H1 (cell line): ENCODE results near the gene ATP6V1A. TPM values are rescaled to one million over a fixed set of nuclear protein-coding genes. Genes with fewer than 3 reads are reported as not detected.

Experiments
- CTCF ChIA-PET: fragments of 300-600 bp; sonication (Branson Sonifier 250); formaldehyde crosslinking; loops from one replicate; lab custom pipeline; 2021; ENCODE audit not compliant: partially characterized antibody; lab: Charles Lee
- POLR2A ChIA-PET: fragments of 300-600 bp; sonication (Branson Sonifier 250); formaldehyde crosslinking; loops from one replicate; lab custom pipeline; 2021; ENCODE audit warnings: inconsistent platforms; ENCODE audit not compliant: partially characterized antibody; lab: Charles Lee
- DNase-seq, 2 experiments: peaks; one replicate each; pipeline versions ENCODE4 v3.0.0 to v3.0.0-alpha.2; 2010 to 2022; ENCODE audit warnings: low spot score in 2 of 2, low read depth in 1 of 2, mixed read lengths in 1 of 2
- FAIRE-seq: peaks from 2 replicates; lab custom pipeline; 2011; peaks lifted over from hg19 to GRCh38; lab: Jason Lieb, UNC
- H2AFZ ChIP-seq: 2 replicates; pipeline ENCODE4 v1.8.1; 2012; ENCODE audit warnings: low read length, inconsistent platforms
- H2AK5ac ChIP-seq: 2 replicates; pipeline ENCODE4 v1.6.1; 2013; ENCODE audit warnings: low read depth, low read length
- H2BK120ac ChIP-seq: replicated peaks from 2 replicates; pipeline ENCODE3; 2013; ENCODE audit warnings: low read depth, low read length, inconsistent platforms
- H2BK12ac ChIP-seq: 2 replicates; pipeline ENCODE4 v1.6.1; 2013; ENCODE audit warnings: low read depth, low read length
- H2BK15ac ChIP-seq: 2 replicates; pipeline ENCODE4 v1.6.1; 2013; ENCODE audit warnings: low read length
- H2BK20ac ChIP-seq: 2 replicates; pipeline ENCODE4 v1.6.1; 2013; ENCODE audit warnings: low read length
- H2BK5ac ChIP-seq: 2 replicates; pipeline ENCODE4 v1.6.1; 2013; ENCODE audit warnings: low read depth, low read length
- H3K14ac ChIP-seq: 2 replicates; pipeline ENCODE4 v1.6.1; 2013; ENCODE audit warnings: inconsistent platforms; ENCODE audit not compliant: insufficient read length
- H3K18ac ChIP-seq: 2 replicates; pipeline ENCODE4 v1.6.1; 2013; ENCODE audit warnings: low read length; ENCODE audit errors: extremely low read depth
- H3K23ac ChIP-seq: 2 replicates; pipeline ENCODE4 v1.6.1; 2013; ENCODE audit warnings: inconsistent platforms; ENCODE audit not compliant: insufficient read length
- H3K23me2 ChIP-seq: 2 replicates; pipeline ENCODE4 v1.6.1; 2013; ENCODE audit warnings: low read depth, low read length
- H3K27ac ChIP-seq: 2 replicates; pipeline ENCODE4 v1.6.1; 2011; ENCODE audit warnings: low read depth, low read length, inconsistent platforms
- H3K27me3 ChIP-seq, 4 experiments: replicated peaks in 1 of 4; 1 replicate in 1 of 4; 2 replicates in 3 of 4; pipeline versions ENCODE4 v1.6.1 to v1.8.1; 2011 to 2013; ENCODE audit warnings: low read length in 3 of 4, mild to moderate bottlenecking in 3 of 4, inconsistent platforms in 2 of 4, mixed read lengths in 2 of 4, moderate library complexity in 1 of 4; ENCODE audit not compliant: control insufficient read depth in 3 of 4, insufficient read depth in 3 of 4; ENCODE audit errors: extremely low read depth in 1 of 4
- H3K36me3 ChIP-seq, 4 experiments: 2 replicates each; pipeline versions ENCODE4 v1.6.1 to v1.8.1; 2011 to 2013; ENCODE audit warnings: mild to moderate bottlenecking in 4 of 4, low read length in 3 of 4, moderate library complexity in 2 of 4, control low read depth in 1 of 4, inconsistent platforms in 1 of 4; ENCODE audit not compliant: insufficient read depth in 4 of 4, control insufficient read depth in 2 of 4
- H3K4ac ChIP-seq: replicated peaks from 2 replicates; pipeline ENCODE3; 2013; ENCODE audit warnings: low read length, low read depth, mixed read lengths, inconsistent platforms; ENCODE audit not compliant: insufficient read length
- H3K4me1 ChIP-seq, 4 experiments: replicated peaks in 1 of 4; 1 replicate in 1 of 4; 2 replicates in 3 of 4; pipeline versions ENCODE4 v1.6.1 to v1.8.1; 2011 to 2013; ENCODE audit warnings: low read length in 3 of 4, inconsistent platforms in 2 of 4, mixed read lengths in 1 of 4; ENCODE audit not compliant: insufficient read depth in 4 of 4, control insufficient read depth in 3 of 4
- H3K4me2 ChIP-seq, 2 experiments: 2 replicates each; pipeline versions ENCODE4 v1.6.1 to v1.8.1; 2011 to 2013; ENCODE audit warnings: low read depth in 2 of 2, low read length in 2 of 2, control low read depth in 1 of 2, inconsistent platforms in 1 of 2, mild to moderate bottlenecking in 1 of 2; ENCODE audit not compliant: insufficient read depth in 1 of 2
- H3K4me3 ChIP-seq, 4 experiments: fragments of 200-600, 300-600 bp in 1 of 4; sonication (generic), shearing (Covaris generic), sonication (Bioruptor Twin) in 1 of 4; 2 replicates each; pipeline versions ENCODE4 v1.5.1 to v1.8.1; 2011 to 2016; ENCODE audit warnings: low read length in 4 of 4, low read depth in 3 of 4, control low read depth in 2 of 4, inconsistent platforms in 2 of 4, mild to moderate bottlenecking in 2 of 4, mixed read lengths in 1 of 4, moderate library complexity in 1 of 4; ENCODE audit not compliant: insufficient read depth in 2 of 4; ENCODE audit errors: extremely low read depth in 1 of 4
- H3K56ac ChIP-seq: replicated peaks from 2 replicates; pipeline ENCODE3; 2013; ENCODE audit warnings: low read depth, mild to moderate bottlenecking, mixed read lengths, low read length, inconsistent platforms; ENCODE audit not compliant: insufficient read length
- H3K79me1 ChIP-seq: 2 replicates; pipeline ENCODE4 v1.6.1; 2013; ENCODE audit warnings: low read depth, low read length, control low read depth
- H3K79me2 ChIP-seq, 2 experiments: 2 replicates each; pipeline versions ENCODE4 v1.6.1 to v1.8.1; 2012 to 2013; ENCODE audit warnings: low read length in 2 of 2, mild to moderate bottlenecking in 2 of 2, inconsistent platforms in 1 of 2; ENCODE audit not compliant: insufficient read depth in 2 of 2, control insufficient read depth in 1 of 2
- H3K9ac ChIP-seq, 4 experiments: replicated peaks in 1 of 4; 1 replicate in 1 of 4; 2 replicates in 3 of 4; pipeline versions ENCODE4 v1.6.1 to v1.8.1; 2011 to 2013; ENCODE audit warnings: low read depth in 3 of 4, low read length in 3 of 4, control low read depth in 2 of 4, mild to moderate bottlenecking in 2 of 4, moderate library complexity in 2 of 4, inconsistent platforms in 1 of 4; ENCODE audit errors: extremely low read depth in 1 of 4
- H3K9me3 ChIP-seq, 2 experiments: 2 replicates each; pipeline versions ENCODE4 v1.6.1 to v1.8.1; 2012 to 2013; ENCODE audit warnings: mild to moderate bottlenecking in 2 of 2, moderate library complexity in 2 of 2, control low read depth in 1 of 2, inconsistent platforms in 1 of 2, low read depth in 1 of 2, low read length in 1 of 2, mixed read lengths in 1 of 2; ENCODE audit not compliant: insufficient read depth in 2 of 2
- H4K20me1 ChIP-seq, 2 experiments: replicated peaks in 1 of 2; 2 replicates each; pipeline versions ENCODE3 to v1.8.1; 2011 to 2013; ENCODE audit warnings: inconsistent platforms in 2 of 2, low read length in 2 of 2, mild to moderate bottlenecking in 1 of 2; ENCODE audit not compliant: insufficient read depth in 2 of 2, control insufficient read depth in 1 of 2
- H4K5ac ChIP-seq: 2 replicates; pipeline ENCODE4 v1.6.1; 2013; ENCODE audit warnings: low read length, low read depth, mixed read lengths, inconsistent platforms; ENCODE audit not compliant: insufficient read length
- H4K8ac ChIP-seq: 2 replicates; pipeline ENCODE4 v1.8.0; 2013; ENCODE audit warnings: mild to moderate bottlenecking, moderate library complexity, low read length, inconsistent platforms; ENCODE audit not compliant: insufficient read depth; ENCODE audit errors: extremely low read depth
- H4K91ac ChIP-seq: replicated peaks from 2 replicates; pipeline ENCODE3; 2013; ENCODE audit warnings: low read length, mixed read lengths, inconsistent platforms; ENCODE audit not compliant: insufficient read length
- ASH2L ChIP-seq: fragments of 200-600, 300-600 bp; sonication (generic); IDR thresholded peaks from one replicate; pipeline ENCODE4 v1.7.1; 2017; ENCODE audit warnings: low read length
- CBX5 ChIP-seq: fragments of 300-800, 300-1000 bp; sonication (generic); IDR thresholded peaks from 2 replicates; pipeline ENCODE4 v1.7.1; 2016; ENCODE audit warnings: antibody characterized with exemption, low read length, low read depth
- CREB1 ChIP-seq: IDR thresholded peaks from 2 replicates; pipeline ENCODE4 v1.6.1; 2012; ENCODE audit warnings: inconsistent platforms
- CTBP2 ChIP-seq: IDR thresholded peaks from 2 replicates; pipeline ENCODE4 v1.7.0; 2011; ENCODE audit warnings: borderline replicate concordance, mild to moderate bottlenecking, moderate library complexity, mixed read lengths, low read length; ENCODE audit not compliant: insufficient read depth, insufficient read length
- EGR1 ChIP-seq: IDR thresholded peaks from 2 replicates; pipeline ENCODE4 v1.6.1; 2011; ENCODE audit warnings: low read depth, low read length, borderline replicate concordance
- HDAC2 ChIP-seq, 2 experiments: fragments of 300-600 bp in 1 of 2; sonication (generic) in 1 of 2; IDR thresholded peaks; 2 replicates each; pipeline ENCODE4 v1.6.1; 2011 to 2012; ENCODE audit warnings: low read depth in 2 of 2, low read length in 2 of 2, mild to moderate bottlenecking in 2 of 2, moderate library complexity in 2 of 2, borderline replicate concordance in 1 of 2, inconsistent platforms in 1 of 2
- SIN3A ChIP-seq, 2 experiments: IDR thresholded peaks in 1 of 2; conservative IDR thresholded peaks in 1 of 2; 2 replicates each; pipeline ENCODE4 v1.6.1; 2011 to 2012; ENCODE audit warnings: low read length in 2 of 2, improper control_type of control experiment in 1 of 2, low read depth in 1 of 2, mild to moderate bottlenecking in 1 of 2
- SIX5 ChIP-seq: IDR thresholded peaks from 2 replicates; pipeline ENCODE4 v1.6.1; 2011; ENCODE audit warnings: mild to moderate bottlenecking, low read depth, low read length
- SP2 ChIP-seq: IDR thresholded peaks from 2 replicates; pipeline ENCODE4 v1.6.1; 2012; ENCODE audit warnings: mild to moderate bottlenecking, low read length, inconsistent platforms
- TAF7 ChIP-seq: optimal IDR thresholded peaks from 2 replicates; pipeline ENCODE3; 2011; ENCODE audit warnings: low read depth, mild to moderate bottlenecking, inconsistent platforms, low read length, moderate library complexity, borderline replicate concordance
- TBP ChIP-seq: IDR thresholded peaks from 2 replicates; pipeline ENCODE4 v1.6.1; 2011; ENCODE audit warnings: low read depth, low read length, improper control_type of control experiment
- TCF12 ChIP-seq: IDR thresholded peaks from 2 replicates; pipeline ENCODE4 v1.6.1; 2011; ENCODE audit warnings: low read depth, mild to moderate bottlenecking, low read length
- polyA plus RNA-seq, 7 experiments: library from polyadenylated mRNA; depleted of rRNA in 3 of 7; stranded (reverse) in 5 of 7; unstranded in 2 of 7; fragments of >200 nt in 5 of 7; fragments of 200-250 nt in 2 of 7; gene quantifications; 1 replicate in 5 of 7; 2 replicates in 1 of 7; 4 replicates in 1 of 7; pipeline versions ENCODE4 v1.2.1 to v1.2.3, GENCODE V29; 2011 to 2013; ENCODE audit warnings: missing spikeins in 2 of 7, mixed read lengths in 2 of 7
- total RNA-seq: library from RNA; stranded (reverse); fragmentation: NEBNext Ultra II Directional; extraction: Animal tissue kit (Norgen Biotek cat#: 25700); gene quantifications from 2 replicates; pipeline ENCODE4 v1.2.1, GENCODE V29; 2021

Gene ATP6V1A
- total and polyA plus RNA-seq, 2 of the 8 experiments (the other 6 are each of a cell fraction or from before 2014, with no cell fraction given), result 15.4 to 90.9 TPM

- no peak overlapping the region for H3K14ac ChIP-seq
- no peak overlapping the region for H2BK12ac ChIP-seq
- H3K36me3 ChIP-seq, result peaks cover 2 to 30% (median 9%) of the 10 kb centered on the region in 4 experiments
- no peak overlapping the region for H2BK5ac ChIP-seq
- no peaks in the 10 kb centered on the region for H3K79me1 ChIP-seq
- H4K5ac ChIP-seq, result no peak overlapping the region
- H3K18ac ChIP-seq, result no peak overlapping the region
- H3K27me3 ChIP-seq, result no peaks in the 10 kb centered on the region
- H4K8ac ChIP-seq, result no peak overlapping the region
- H4K20me1 ChIP-seq, result no peaks in the 10 kb centered on the region
- no peak overlapping the region for H4K91ac ChIP-seq
- ChIA-PET CTCF (interaction anchor here (0.6 to 1.3 kb wide), 3 partner anchors 21 to 123 kb away, joined by 3 read pairs; no protein-coding TSS in a partner anchor), POLR2A (interaction anchor here (0.6 kb wide), 2 partner anchors 237 to 1401 kb away, joined by 3 to 4 read pairs; no protein-coding TSS in a partner anchor)
- no peaks in the 10 kb centered on the region for H3K23me2 ChIP-seq
- no peak overlapping the region for H3K27ac ChIP-seq
- H3K9ac ChIP-seq, result no peak overlapping the region
- no peaks in the 10 kb centered on the region for H3K4me1 ChIP-seq
- H3K56ac ChIP-seq, result no peak overlapping the region
- H2AFZ ChIP-seq, result no peak overlapping the region
- no peak overlapping the region for H2BK15ac ChIP-seq
- H3K9me3 ChIP-seq, result no peaks in the 10 kb centered on the region
- H2BK120ac ChIP-seq, result no peak overlapping the region
- no peak for FAIRE-seq
- H2BK20ac ChIP-seq, result no peak overlapping the region
- no peaks in the 10 kb centered on the region for H3K79me2 ChIP-seq
- DNase-seq, result no peak
- H2AK5ac ChIP-seq, result no peak overlapping the region
- H3K23ac ChIP-seq, result no peak overlapping the region
- H3K4ac ChIP-seq, result no peak overlapping the region
- H3K4me2 ChIP-seq, result no peak overlapping the region
- H3K4me3 ChIP-seq, result no peak overlapping the region
- no peak for TF ChIP-seq SIN3A (conservative IDR thresholded peaks at IDR 0.05 in 1 of 2, IDR thresholded peaks at IDR 0.05 in 1 of 2; ENCODE audit: low read depth in 1 of 2, low read length in 2 of 2)
- no peak for TF ChIP-seq TAF7
- no peak for TF ChIP-seq CTBP2
- no peak for TF ChIP-seq CBX5
- TF ChIP-seq SP2, result no peak
- no peak for TF ChIP-seq TBP
- TF ChIP-seq HDAC2 (IDR thresholded peaks at IDR 0.05; ENCODE audit: borderline replicate concordance in 1 of 2, low read depth in 2 of 2, low read length in 2 of 2), result no peak
- no peak for TF ChIP-seq TCF12
- no peak for TF ChIP-seq EGR1
- TF ChIP-seq SIX5, result no peak
- TF ChIP-seq ASH2L, result no peak
- no peak for TF ChIP-seq CREB1
Observed at GRCh38 chr3:113791381-113791780, 44.5 kb downstream of the ATP6V1A start.
